DOHH2 (cell line): ENCODE data around the gene TBL1XR1.

Source experiments
- H3F3A ChIP-seq: fragments of 200-600 bp; sonication (generic), shearing (Covaris generic); 2 replicates; pipeline ENCODE4 v1.6.0; 2016; ENCODE audit warnings: antibody characterized with exemption, mild to moderate bottlenecking; ENCODE audit not compliant: control insufficient read depth, insufficient read depth
- H3K27ac ChIP-seq: fragments of 200-600 bp; sonication (generic); 2 replicates; pipeline ENCODE4 v1.5.1; 2014; ENCODE audit warnings: low read depth, mild to moderate bottlenecking, low read length, moderate library complexity
- H3K27me3 ChIP-seq: fragments of 200-600 bp; sonication (generic); 2 replicates; pipeline ENCODE4 v1.6.1; 2014; ENCODE audit warnings: mild to moderate bottlenecking, low read length, mixed read lengths; ENCODE audit not compliant: control insufficient read depth
- H3K36me3 ChIP-seq: fragments of 200-600 bp; sonication (generic); 2 replicates; pipeline ENCODE4 v1.6.1; 2014; ENCODE audit warnings: mild to moderate bottlenecking, low read length, moderate library complexity, mixed read lengths; ENCODE audit not compliant: control insufficient read depth
- H3K4me1 ChIP-seq: fragments of 200-600 bp; sonication (generic); 2 replicates; pipeline ENCODE4 v1.6.1; 2014; ENCODE audit warnings: mild to moderate bottlenecking, low read length, mixed read lengths; ENCODE audit not compliant: control insufficient read depth
- H3K4me2 ChIP-seq: fragments of 200-600 bp; sonication (generic); 2 replicates; pipeline ENCODE4 v1.6.0; 2014; ENCODE audit warnings: mild to moderate bottlenecking, low read length, moderate library complexity
- H3K4me3 ChIP-seq: fragments of 200-600 bp; sonication (generic); 2 replicates; pipeline ENCODE4 v1.5.1; 2014; ENCODE audit warnings: mild to moderate bottlenecking, low read length, mixed read lengths
- H3K79me2 ChIP-seq: fragments of 200-600 bp; sonication (generic); 2 replicates; pipeline ENCODE4 v1.6.1; 2014; ENCODE audit warnings: mild to moderate bottlenecking, low read length, mixed read lengths; ENCODE audit not compliant: control insufficient read depth
- H3K9me2 ChIP-seq: fragments of 200-600 bp; sonication (generic); replicated peaks from 2 replicates; pipeline ENCODE4 v1.6.1; 2014; ENCODE audit warnings: mild to moderate bottlenecking, low read length, mixed read lengths; ENCODE audit not compliant: control insufficient read depth
- H3K9me3 ChIP-seq: fragments of 200-600 bp; sonication (generic); 2 replicates; pipeline ENCODE4 v1.6.1; 2014; ENCODE audit warnings: antibody characterized with exemption, low read length, mixed read lengths; ENCODE audit not compliant: control insufficient read depth, insufficient read depth
- H4K20me1 ChIP-seq: fragments of 200-600 bp; sonication (generic); 2 replicates; pipeline ENCODE4 v1.6.0; 2014; ENCODE audit warnings: low read depth, mild to moderate bottlenecking, antibody characterized with exemption, low read length, moderate library complexity; ENCODE audit not compliant: control insufficient read depth, insufficient read depth
- CTCF ChIP-seq: fragments of 200-600 bp; sonication (generic); IDR thresholded peaks from one replicate; pipeline ENCODE4 v1.5.1; 2014; ENCODE audit warnings: antibody characterized with exemption, mild to moderate bottlenecking, low read depth, low read length; ENCODE audit not compliant: poor library complexity, severe bottlenecking
- EZH2phosphoT487 ChIP-seq: fragments of 200-600 bp; sonication (generic); IDR thresholded peaks from 2 replicates; pipeline ENCODE4 v1.6.1; 2017; ENCODE audit warnings: borderline replicate concordance, mild to moderate bottlenecking, antibody characterized with exemption, low read length, moderate library complexity, mixed read lengths

Gene TBL1XR1

GRCh38 chr3:177209509-177209908 is 12.2 kb upstream of the TBL1XR1 start:
- H3K4me3 ChIP-seq, result no peak overlapping the region
- no peaks in the 10 kb centered on the region for H3K4me1 ChIP-seq
- H3K27me3 ChIP-seq, result no peaks in the 10 kb centered on the region
- no peak overlapping the region for H3K27ac ChIP-seq
- no peaks in the 10 kb centered on the region for H3K9me2 ChIP-seq
- H3K36me3 ChIP-seq, result no peaks in the 10 kb centered on the region
- H3K4me2 ChIP-seq, result no peak overlapping the region
- no peaks in the 10 kb centered on the region for H3K9me3 ChIP-seq
- no peak for TF ChIP-seq CTCF
- TF ChIP-seq EZH2phosphoT487, result no peak
- H3F3A ChIP-seq, result no peaks in the 10 kb centered on the region
- H4K20me1 ChIP-seq, result no peaks in the 10 kb centered on the region
- H3K79me2 ChIP-seq, result no peaks in the 10 kb centered on the region

GRCh38 chr3:177208781-177209180 is 11.5 kb upstream of the TBL1XR1 start:
- Histone ChIP-seq H4K20me1 (no peaks in the 10 kb centered on the region), H3K27ac (no peak overlapping the region), H3K9me2 (no peaks in the 10 kb centered on the region), H3K9me3 (no peaks in the 10 kb centered on the region), H3F3A (no peaks in the 10 kb centered on the region), H3K36me3 (no peaks in the 10 kb centered on the region), H3K4me2 (no peak overlapping the region), H3K27me3 (no peaks in the 10 kb centered on the region), H3K79me2 (no peaks in the 10 kb centered on the region), H3K4me1 (no peaks in the 10 kb centered on the region), H3K4me3 (no peak overlapping the region)
- TF ChIP-seq EZH2phosphoT487 (no peak), CTCF (no peak)

- H3F3A ChIP-seq, result no peaks in the 10 kb centered on the region
- H3K9me2 ChIP-seq, result no peaks in the 10 kb centered on the region
- H3K79me2 ChIP-seq, result no peaks in the 10 kb centered on the region
- H3K27me3 ChIP-seq, result no peaks in the 10 kb centered on the region
- H3K4me1 ChIP-seq, result no peaks in the 10 kb centered on the region
- no peak overlapping the region for H3K27ac ChIP-seq
- TF ChIP-seq EZH2phosphoT487 (no peak), CTCF (no peak)
- no peaks in the 10 kb centered on the region for H4K20me1 ChIP-seq
- no peak overlapping the region for H3K4me3 ChIP-seq
- H3K9me3 ChIP-seq, result peaks cover 2% of the 10 kb centered on the region; the same call in 1 of the 2 replicates
- no peaks in the 10 kb centered on the region for H3K36me3 ChIP-seq
- H3K4me2 ChIP-seq, result no peak overlapping the region
Measured at GRCh38 chr3:177208223-177208622, 10.9 kb upstream of the TBL1XR1 start.

- TF ChIP-seq CTCF (no peak), EZH2phosphoT487 (no peak)
- Histone ChIP-seq H3K9me3 (peaks cover 2% of the 10 kb centered on the region; the same call in 1 of the 2 replicates), H3K4me3 (no peak overlapping the region), H3F3A (no peaks in the 10 kb centered on the region), H3K4me1 (peaks cover 2% of the 10 kb centered on the region), H3K27me3 (no peaks in the 10 kb centered on the region), H3K4me2 (no peak overlapping the region), H3K27ac (no peak overlapping the region), H3K9me2 (no peaks in the 10 kb centered on the region), H3K36me3 (no peaks in the 10 kb centered on the region), H3K79me2 (no peaks in the 10 kb centered on the region), H4K20me1 (no peaks in the 10 kb centered on the region)
Measured at GRCh38 chr3:177206936-177207335, 9.7 kb upstream of the TBL1XR1 start.
